B cell (primary cell): ENCODE measurements around the gene ITGB3BP.

Experiments
- CTCF ChIP-seq: fragments of 200-600 bp; IDR thresholded peaks from one replicate; pipeline ENCODE4 v1.8.0; 2022; ENCODE audit warnings: antibody characterized with exemption, mild to moderate bottlenecking
- EZH2 ChIP-seq: IDR thresholded peaks from 2 replicates; pipeline ENCODE4 v1.6.1; 2012; ENCODE audit warnings: borderline replicate concordance, low read depth, mild to moderate bottlenecking, moderate library complexity, low read length; ENCODE audit not compliant: insufficient read depth, poor library complexity, severe bottlenecking

GRCh38 chr1:63522891-63523728, at the start of gene ITGB3BP, which contains the start of gene EFCAB7:
- no peak for TF ChIP-seq EZH2
- no peak for TF ChIP-seq CTCF
